ENCODE data around the gene RIPK1.

- TF ChIP-seq CTCF (IDR thresholded peaks at IDR 0.05) (no peak), POLR2A (IDR thresholded peaks at IDR 0.05) (no peak), POLR2AphosphoS5 (IDR thresholded peaks at IDR 0.05) (no peak), EP300 (IDR thresholded peaks at IDR 0.05) (no peak)
These were observed 4.5 kb downstream of the RIPK1 start for GRCh38 chr6:3072798-3073197.
